HG03442 (cell line): ENCODE data around the gene C2orf80.
"Not testable (repeated sequence)": the region's sequence is repeated elsewhere in the genome, so short reads cannot be mapped to it uniquely, and the experiment has no call there.

Experiments used
- ATAC-seq: cut with Tn5 transposase; IDR thresholded peaks from one replicate; pipeline ENCODE4 v1.9.1; 2021; ENCODE audit warnings: mild to moderate bottlenecking, moderate library complexity; ENCODE audit not compliant: unreplicated experiment

Gene C2orf80

GRCh38 chr2:208136716-208137094 lies 53.1 kb downstream of the C2orf80 start:
- ATAC-seq = no peak

DNA sequence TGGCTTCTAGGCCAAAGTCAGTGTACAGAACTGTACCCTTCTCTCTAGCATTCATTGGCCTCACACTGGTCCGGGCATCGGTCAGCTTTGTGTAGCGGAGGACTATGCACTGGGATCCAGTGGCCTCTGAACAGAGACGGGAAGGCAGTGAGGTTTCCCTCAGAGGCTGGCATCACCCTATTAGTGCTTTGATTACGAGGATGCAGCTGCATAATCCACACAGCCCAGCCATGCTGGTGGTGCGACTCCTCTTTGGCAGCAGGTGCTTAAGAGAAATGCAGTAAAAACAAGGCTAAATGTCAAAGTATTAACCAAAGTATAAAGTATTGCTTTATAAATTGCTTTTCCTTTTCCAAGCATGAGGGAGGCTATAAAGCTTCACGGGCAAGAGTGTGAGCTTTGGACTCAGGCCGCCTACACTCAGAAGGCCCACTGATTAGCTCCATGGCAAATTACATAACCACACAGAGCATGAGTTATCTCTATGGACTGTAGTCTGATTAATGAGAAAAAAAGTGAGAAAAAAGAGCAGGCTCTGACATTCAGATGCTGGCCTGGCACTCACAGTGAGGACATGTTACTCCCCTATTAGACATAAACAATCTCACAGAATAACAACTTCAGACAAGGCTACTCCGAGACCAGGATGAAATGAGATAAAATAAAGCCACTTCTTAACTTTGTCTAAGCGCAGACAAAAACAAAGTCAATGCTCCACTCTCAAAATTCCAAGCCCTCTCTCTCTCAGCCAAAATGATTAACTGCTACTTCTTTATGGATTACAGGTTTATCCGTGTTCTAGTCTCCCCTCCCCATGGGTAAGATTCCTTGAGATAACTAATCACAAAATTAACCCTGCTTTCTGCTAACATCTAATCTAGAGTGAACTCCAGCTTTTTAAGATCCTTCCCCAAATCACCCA lies 53.8 kb downstream of the C2orf80 start:
- ATAC-seq = no peak

DNA sequence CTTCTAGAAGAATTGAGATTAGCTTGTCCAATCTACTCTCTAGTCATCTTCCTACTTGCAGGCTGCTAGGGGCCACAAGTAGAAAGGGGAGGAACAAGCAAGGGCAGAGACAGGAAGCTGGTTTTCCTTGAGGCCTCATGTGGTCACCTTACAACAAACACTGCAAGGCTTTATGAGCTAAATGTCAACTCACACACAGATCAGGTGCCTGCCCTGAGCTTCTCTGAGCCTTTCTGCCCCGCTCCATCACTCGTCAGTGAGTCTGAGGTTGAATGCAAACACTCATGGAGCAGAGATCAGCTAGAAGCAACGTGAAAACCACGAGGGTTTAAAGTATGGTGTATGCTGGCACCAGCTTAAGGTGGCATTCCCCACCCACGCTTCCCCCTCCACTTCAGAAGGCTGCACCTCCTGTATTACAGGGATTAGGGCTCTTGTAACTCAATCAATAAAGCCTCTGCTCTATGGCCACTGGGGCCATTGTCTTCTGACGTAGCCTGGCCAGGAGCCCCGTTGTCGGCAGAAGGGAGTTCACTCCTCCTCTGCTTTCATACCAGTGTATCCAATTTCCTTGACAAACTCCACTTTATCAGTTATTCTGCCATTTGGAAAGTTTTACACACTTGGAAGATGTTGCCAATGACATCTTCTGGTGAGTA lies 54.8 kb downstream of the C2orf80 start:
- ATAC-seq = peak; percentile 82

DNA sequence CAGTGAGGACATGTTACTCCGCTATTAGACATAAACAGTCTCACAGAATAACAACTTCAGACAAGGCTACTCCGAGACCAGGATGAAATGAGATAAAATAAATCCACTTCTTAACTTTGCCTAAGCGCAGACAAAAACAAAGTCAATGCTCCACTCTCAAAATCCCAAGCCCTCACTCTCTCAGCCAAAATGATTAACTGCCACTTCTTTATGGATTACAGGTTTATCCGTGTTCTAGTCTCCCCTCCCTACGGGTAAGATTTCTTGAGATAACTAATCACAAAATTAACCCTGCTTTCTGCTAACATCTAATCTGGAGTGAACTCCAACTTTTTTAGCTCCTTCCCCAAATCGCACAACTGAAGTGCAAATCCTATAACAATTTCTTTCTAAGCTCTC lies 59.1 kb downstream of the C2orf80 start:
- no peak for ATAC-seq

GRCh38 chr2:208129744-208130711 lies 59.8 kb downstream of the C2orf80 start, which contains the start of gene CRYGC:
TSS of gene CRYGC (minus strand) at chr2:208129828. CDS start at chr2:208129792, 36 bp downstream.
- ATAC-seq = no peak

DNA sequence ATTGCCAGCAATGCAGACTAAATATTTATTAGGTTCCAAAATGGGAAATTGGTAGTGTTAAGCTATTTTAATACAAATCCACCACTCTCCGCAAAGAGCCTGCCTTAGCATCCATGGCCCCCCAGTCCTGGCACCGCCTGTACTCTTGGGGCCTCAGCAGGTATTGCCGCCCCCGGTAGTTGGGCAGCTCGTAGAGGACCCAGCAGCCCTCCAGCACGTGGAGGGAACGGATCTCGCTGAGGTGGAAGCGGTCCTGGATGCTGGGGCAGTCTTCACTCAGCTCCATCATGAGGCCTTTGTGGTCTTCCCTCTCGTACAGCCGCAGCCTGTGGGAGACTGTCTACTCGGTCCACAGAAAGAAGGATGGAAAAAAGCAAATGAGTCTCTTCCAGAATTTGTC lies 61.7 kb downstream of the C2orf80 start:
- no peak for ATAC-seq

GRCh38 chr2:208127090-208127489 lies 62.7 kb downstream of the C2orf80 start:
- no peak for ATAC-seq

- ATAC-seq = no peak
Measured at GRCh38 chr2:208125251-208125650, 64.6 kb downstream of the C2orf80 start.

GRCh38 chr2:208124013-208124715 lies 65.7 kb downstream of the C2orf80 start, which contains the start of gene CRYGD:
TSS of gene CRYGD (minus strand) at chr2:208124524. CDS start at chr2:208124473, 51 bp downstream.
- not testable (repeated sequence) for ATAC-seq

GRCh38 chr2:208122248-208122647 lies 67.6 kb downstream of the C2orf80 start:
- no peak for ATAC-seq

DNA sequence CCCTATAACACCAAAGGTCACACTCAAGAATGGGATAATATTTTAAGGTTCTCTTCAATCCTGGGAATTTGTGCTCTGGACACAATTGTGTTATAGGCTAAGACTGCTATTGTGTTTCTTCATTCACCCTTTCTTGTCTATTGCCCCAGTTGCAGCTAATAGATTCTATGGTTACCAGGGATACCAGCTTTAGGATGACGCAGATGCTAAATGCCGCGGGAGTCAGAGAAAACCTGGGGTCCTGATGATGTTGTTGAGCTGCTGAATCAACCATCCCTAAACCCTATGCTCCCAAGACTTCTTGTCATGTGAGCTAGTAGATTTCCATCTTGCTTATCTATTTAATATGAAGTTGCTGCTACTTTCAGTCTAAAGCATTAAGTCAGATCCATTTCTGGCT lies 70.9 kb downstream of the C2orf80 start:
- no peak for ATAC-seq

- ATAC-seq = not testable (repeated sequence)
Measured at GRCh38 chr2:208117390-208117789, 72.4 kb downstream of the C2orf80 start.
